Spleen (tissue), 11 donors: ENCODE data around the gene YPEL1. TPM values are rescaled to one million over a fixed set of nuclear protein-coding genes. Genes with fewer than 3 reads are reported as not detected.

Experiments
- DNase-seq: peaks from one replicate; pipeline ENCODE4 v3.0.0-alpha.2; 2020
- H3K27ac ChIP-seq, 8 donors: fragments of 200-600 bp; sonication (generic) in 7 of 8; 1 replicate in 4 of 8; 2 replicates in 4 of 8; pipeline versions ENCODE4 v1.5.0 to v1.8.0; 2016 to 2021; ENCODE audit warnings: inconsistent platforms in 4 of 8, mild to moderate bottlenecking in 4 of 8, moderate library complexity in 1 of 8
- H3K27me3 ChIP-seq, 7 donors: fragments of 200-600 bp; sonication (generic) in 6 of 7; replicated peaks in 1 of 7; 1 replicate in 4 of 7; 2 replicates in 3 of 7; pipeline versions ENCODE4 v1.5.0 to v1.8.0; 2016 to 2021; ENCODE audit warnings: inconsistent platforms in 3 of 7, mild to moderate bottlenecking in 1 of 7
- H3K36me3 ChIP-seq, 6 donors: fragments of 200-600 bp; sonication (generic) in 5 of 6; 1 replicate in 4 of 6; 2 replicates in 2 of 6; pipeline versions ENCODE4 v1.5.0 to v1.8.0; 2016 to 2021; ENCODE audit warnings: inconsistent platforms in 2 of 6
- H3K4me1 ChIP-seq, 6 donors: fragments of 200-600 bp; sonication (generic) in 5 of 6; 1 replicate in 3 of 6; 2 replicates in 3 of 6; pipeline versions ENCODE4 v1.5.0 to v1.8.0; 2016 to 2021; ENCODE audit warnings: inconsistent platforms in 3 of 6
- H3K4me3 ChIP-seq, 8 donors: fragments of 200-600 bp; sonication (generic) in 7 of 8; 1 replicate in 4 of 8; 2 replicates in 4 of 8; pipeline versions ENCODE4 v1.5.0 to v1.8.0; 2016 to 2021; ENCODE audit warnings: inconsistent platforms in 4 of 8, mild to moderate bottlenecking in 4 of 8, moderate library complexity in 2 of 8
- H3K9me3 ChIP-seq, 8 donors: fragments of 200-600 bp; sonication (generic) in 7 of 8; 1 replicate in 4 of 8; 2 replicates in 4 of 8; pipeline versions ENCODE4 v1.5.0 to v1.8.0; 2016 to 2021; ENCODE audit warnings: inconsistent platforms in 4 of 8
- POLR2A ChIP-seq, 3 donors: fragments of 450-650 bp; IDR thresholded peaks; one replicate each; pipeline ENCODE4 v1.5.1; 2017; ENCODE audit warnings: antibody characterized with exemption in 3 of 3, mild to moderate bottlenecking in 1 of 3
- POLR2AphosphoS5 ChIP-seq, 3 donors: sonication (generic); formaldehyde crosslinking; IDR thresholded peaks; one replicate each; pipeline ENCODE4 v1.5.1; 2017; ENCODE audit warnings: antibody characterized with exemption in 3 of 3
- WGBS, 5 donors: extraction: QIAGEN DNeasy Blood & Tissue Kit in 3 of 5; methylation state at CpG; one replicate each; pipeline versions ENCODE4 v1.1.5 to v1.1.7; 2013 to 2018; 5-methylcytosine and 5-hydroxymethylcytosine counted together
- intact Hi-C: fragments of 100-400 bp; cut with DNase I; formaldehyde crosslinking; loops from one replicate; pipeline ENCODE4 v1.15.0; 2023; ENCODE audit warnings: low total_unique reads
- polyA plus RNA-seq, 3 donors: library from polyadenylated mRNA; stranded (reverse); fragments of 200-250 nt; gene quantifications; one replicate each; pipeline ENCODE4 v1.2.1, GENCODE V29; 2013
- total RNA-seq, 7 donors: library from RNA; depleted of rRNA in 3 of 7; stranded (reverse); fragments of >200 nt in 3 of 7; fragmentation: NEBNext Ultra II Directional in 4 of 7; extraction: Animal tissue kit (Norgen Biotek cat#: 25700) in 4 of 7; gene quantifications; one replicate each; pipeline versions ENCODE4 v1.1.0 to v1.2.1, GENCODE V29; 2016 to 2021
- TF ChIP-seq, protein P1 (sequence below), 11 experiments: fragments of 200-600 bp in 7 of 11; fragments of 450-650 bp in 4 of 11; sonication (generic) in 4 of 11; IDR thresholded peaks in 8 of 11; conservative IDR thresholded peaks in 3 of 11; 1 replicate in 7 of 11; 2 replicates in 4 of 11; pipeline versions ENCODE4 v1.4.0 to v1.8.0; 2016 to 2021; ENCODE audit warnings: antibody characterized with exemption in 11 of 11, inconsistent platforms in 4 of 11, mild to moderate bottlenecking in 1 of 11
- donor health status: healthy with polysubstance abuse.
- donor health status: DM: no; HTN: no; CAD: no; lungs with moderate emphysema.
- donor health status: DM: no; HTN: no; CAD: no.
- donor health status: Bipolar disorder and iron deficiency.
- donor health status: healthy.
- donor health status: DM: no; HTN: no; CAD: no.
- donor health status: DM: yes; HTN: yes; CAD: no.

YPEL1 gene
- total and polyA plus RNA-seq, 10 donors: 4.8 to 21.3 (median 11.0) TPM

DNA sequence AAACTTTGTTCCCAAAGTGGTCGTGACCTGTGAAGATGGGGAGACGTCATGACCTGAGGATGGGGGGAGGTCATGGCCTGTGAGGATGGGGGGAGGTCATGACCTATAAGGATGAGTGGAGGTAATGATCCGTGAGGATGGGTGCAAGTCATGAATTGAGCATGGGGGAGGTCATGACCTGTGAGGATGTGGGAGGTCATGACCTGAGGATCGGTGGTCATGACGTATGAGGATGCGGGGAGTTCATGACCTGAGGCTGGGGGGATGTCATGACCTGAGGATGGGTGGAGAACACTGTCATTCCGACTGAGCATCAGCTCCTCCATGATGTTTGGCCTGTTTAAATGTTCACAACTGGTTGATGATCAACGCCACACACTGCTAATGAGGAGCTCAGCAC lies 25.9 kb downstream of the YPEL1 start:
- H3K4me1 ChIP-seq: peaks cover 6 to 13% (median 9%) of the 10 kb centered on the region in 6 donors
- intact Hi-C loops: loop anchor here (5.0 kb wide), 2 partner anchors 228 to 243 kb away; partner anchors contain the start of gene PPM1F
- no peak overlapping the region for H3K27ac ChIP-seq
- H3K4me3 ChIP-seq: no peak overlapping the region
- H3K36me3 ChIP-seq: peaks cover 0 to 36% (median 7%) of the 10 kb centered on the region in 6 donors
- 74 to 93% (median 79%) methylated on average over 8 of the region's 8 CpGs for WGBS, 5 donors
- TF ChIP-seq POLR2AphosphoS5 (IDR thresholded peaks at IDR 0.05) (no peak), POLR2A (IDR thresholded peaks at IDR 0.05) (no peak)
- TF ChIP-seq, protein P1, sequence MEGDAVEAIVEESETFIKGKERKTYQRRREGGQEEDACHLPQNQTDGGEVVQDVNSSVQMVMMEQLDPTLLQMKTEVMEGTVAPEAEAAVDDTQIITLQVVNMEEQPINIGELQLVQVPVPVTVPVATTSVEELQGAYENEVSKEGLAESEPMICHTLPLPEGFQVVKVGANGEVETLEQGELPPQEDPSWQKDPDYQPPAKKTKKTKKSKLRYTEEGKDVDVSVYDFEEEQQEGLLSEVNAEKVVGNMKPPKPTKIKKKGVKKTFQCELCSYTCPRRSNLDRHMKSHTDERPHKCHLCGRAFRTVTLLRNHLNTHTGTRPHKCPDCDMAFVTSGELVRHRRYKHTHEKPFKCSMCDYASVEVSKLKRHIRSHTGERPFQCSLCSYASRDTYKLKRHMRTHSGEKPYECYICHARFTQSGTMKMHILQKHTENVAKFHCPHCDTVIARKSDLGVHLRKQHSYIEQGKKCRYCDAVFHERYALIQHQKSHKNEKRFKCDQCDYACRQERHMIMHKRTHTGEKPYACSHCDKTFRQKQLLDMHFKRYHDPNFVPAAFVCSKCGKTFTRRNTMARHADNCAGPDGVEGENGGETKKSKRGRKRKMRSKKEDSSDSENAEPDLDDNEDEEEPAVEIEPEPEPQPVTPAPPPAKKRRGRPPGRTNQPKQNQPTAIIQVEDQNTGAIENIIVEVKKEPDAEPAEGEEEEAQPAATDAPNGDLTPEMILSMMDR (IDR thresholded peaks at IDR 0.05 in 8 of 11, conservative IDR thresholded peaks at IDR 0.05 in 3 of 11): no peak
- H3K9me3 ChIP-seq: no peaks in the 10 kb centered on the region
- DNase-seq: no peak
- H3K27me3 ChIP-seq: no peaks in the 10 kb centered on the region

DNA sequence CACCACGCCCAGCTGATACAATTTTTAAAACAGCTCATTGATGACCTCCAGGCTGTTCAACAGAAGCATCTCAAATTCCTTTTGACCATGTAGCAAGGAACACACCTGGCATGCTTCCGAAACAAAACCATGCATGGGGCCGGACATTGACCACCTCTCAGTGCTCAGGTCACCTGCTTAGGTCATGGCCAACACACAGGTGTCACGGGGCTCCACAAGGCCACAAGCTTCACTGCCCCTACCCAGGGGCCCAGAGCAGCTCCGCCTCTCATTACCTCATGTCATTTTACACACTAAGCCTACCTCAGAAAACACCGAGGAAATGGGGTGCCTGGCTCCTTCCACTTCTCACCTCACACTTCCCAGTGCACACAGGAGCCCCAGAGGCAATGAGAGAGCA lies 26.6 kb downstream of the YPEL1 start:
- Histone ChIP-seq H3K27me3 (no peaks in the 10 kb centered on the region), H3K36me3 (peaks cover 0 to 39% (median 7%) of the 10 kb centered on the region in 6 donors), H3K9me3 (no peaks in the 10 kb centered on the region), H3K4me3 (no peak overlapping the region), H3K27ac (no peak overlapping the region), H3K4me1 (peaks cover 6 to 13% (median 9%) of the 10 kb centered on the region in 6 donors)
- TF ChIP-seq, protein P1 (IDR thresholded peaks at IDR 0.05 in 8 of 11, conservative IDR thresholded peaks at IDR 0.05 in 3 of 11): no peak
- TF ChIP-seq POLR2A (IDR thresholded peaks at IDR 0.05) (no peak), POLR2AphosphoS5 (IDR thresholded peaks at IDR 0.05) (no peak)
- intact Hi-C loops: no loop called here
- WGBS, 5 donors: 81 to 95% (median 94%) methylated on average over 4 to 6 of the region's 6 CpGs
- DNase-seq: no peak

DNA sequence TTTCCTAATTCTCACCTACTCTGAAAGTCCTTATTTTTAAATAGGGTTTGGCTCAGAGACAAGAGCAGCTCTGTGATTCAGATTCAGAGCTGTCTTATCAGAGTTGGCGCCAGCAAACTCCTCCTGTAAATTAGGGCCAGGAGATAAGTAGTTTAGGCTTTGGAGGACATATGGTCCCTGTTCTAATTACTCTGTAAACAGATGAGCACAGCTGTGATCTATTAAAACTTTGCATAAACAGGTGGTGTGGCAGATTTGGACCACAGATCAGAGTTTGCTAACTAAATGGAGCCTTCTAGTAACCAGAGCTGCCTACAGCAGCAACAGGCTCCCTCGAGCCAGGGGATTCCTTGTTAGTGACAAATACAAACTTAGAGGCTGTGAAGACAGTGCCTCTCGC lies 27.9 kb downstream of the YPEL1 start:
- Histone ChIP-seq H3K27ac (no peak overlapping the region), H3K36me3 (peaks cover 0 to 52% (median 10%) of the 10 kb centered on the region in 6 donors), H3K9me3 (no peaks in the 10 kb centered on the region), H3K4me3 (no peak overlapping the region), H3K27me3 (no peaks in the 10 kb centered on the region), H3K4me1 (peaks cover 0 to 1% (median 0%) of the 10 kb centered on the region in 6 donors)
- 78 to 94% (median 81%) methylated on average over 3 of the region's 3 CpGs for WGBS, 5 donors
- no peak for DNase-seq
- TF ChIP-seq POLR2A (IDR thresholded peaks at IDR 0.05) (no peak), POLR2AphosphoS5 (IDR thresholded peaks at IDR 0.05) (no peak)
- TF ChIP-seq, protein P1 (IDR thresholded peaks at IDR 0.05 in 8 of 11, conservative IDR thresholded peaks at IDR 0.05 in 3 of 11): no peak
- intact Hi-C loops: no loop called here

DNA sequence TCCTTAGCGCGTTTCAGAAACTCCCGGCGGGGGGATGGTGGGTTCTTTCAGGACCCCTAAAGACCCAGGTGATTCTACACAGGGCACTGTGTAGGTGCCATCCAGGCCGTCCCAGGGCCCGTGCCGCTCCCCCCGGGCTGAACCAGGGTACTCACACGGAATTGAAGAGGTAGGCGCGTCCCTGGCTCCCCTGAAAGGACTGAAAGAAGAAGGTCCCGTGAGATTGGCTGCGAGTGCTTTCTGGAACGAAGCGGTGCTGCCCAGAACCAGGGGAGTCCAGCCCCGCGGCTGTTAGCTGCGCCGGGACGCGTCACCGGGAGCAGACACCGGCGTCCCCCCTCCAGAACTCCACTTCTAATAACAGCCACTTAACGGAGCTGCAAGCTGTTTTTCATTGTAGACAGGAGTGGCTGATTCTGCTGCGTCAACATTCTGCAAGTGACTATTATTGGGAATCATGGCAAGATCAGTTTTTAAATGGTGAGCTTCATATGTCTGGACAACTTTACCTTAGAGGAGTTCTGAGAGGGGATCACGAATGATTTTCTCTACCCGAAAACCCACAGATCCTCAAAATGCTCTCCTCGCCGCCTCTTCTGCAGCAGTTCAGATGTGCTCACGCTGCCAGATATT lies 31.8 kb downstream of the YPEL1 start:
- no peak for DNase-seq
- H3K36me3 ChIP-seq: peaks cover 0 to 72% (median 24%) of the 10 kb centered on the region in 6 donors

More for the DNA sequence above, 31.8 kb downstream of the YPEL1 start:
- intact Hi-C loops: no loop called here
- WGBS, 5 donors: 90 to 97% (median 95%) methylated on average over 27 to 31 of the region's 31 CpGs
- TF ChIP-seq POLR2AphosphoS5 (IDR thresholded peaks at IDR 0.05) (no peak), POLR2A (IDR thresholded peaks at IDR 0.05) (no peak)
- TF ChIP-seq, protein P1 (IDR thresholded peaks at IDR 0.05 in 8 of 11, conservative IDR thresholded peaks at IDR 0.05 in 3 of 11): no peak
- Histone ChIP-seq H3K9me3 (no peaks in the 10 kb centered on the region), H3K4me3 (no peak overlapping the region), H3K27me3 (no peaks in the 10 kb centered on the region), H3K4me1 (peaks cover 0 to 8% (median 2%) of the 10 kb centered on the region in 6 donors), H3K27ac (no peak overlapping the region)
